Esophagus (tissue), 2 donors: Measurements from ENCODE around the gene DCAF5. TPM values are rescaled to one million over a fixed set of nuclear protein-coding genes. Genes with fewer than 3 reads are reported as not detected.

ENCODE experiments used
- H3K27ac ChIP-seq, 2 donors: one replicate each; pipeline ENCODE4 v1.5.1; 2013; ENCODE audit warnings: low read depth in 2 of 2, mild to moderate bottlenecking in 2 of 2, inconsistent platforms in 1 of 2, low read length in 1 of 2, moderate library complexity in 1 of 2
- H3K27me3 ChIP-seq, 2 donors: one replicate each; pipeline ENCODE4 v1.6.1; 2013; ENCODE audit warnings: low read length in 2 of 2, control low read depth in 1 of 2, mild to moderate bottlenecking in 1 of 2; ENCODE audit not compliant: insufficient read depth in 2 of 2, control insufficient read depth in 1 of 2
- H3K36me3 ChIP-seq, 2 donors: one replicate each; pipeline ENCODE4 v1.6.1; 2013; ENCODE audit warnings: low read length in 1 of 2; ENCODE audit not compliant: control insufficient read depth in 2 of 2, insufficient read depth in 2 of 2
- H3K4me1 ChIP-seq, 2 donors: one replicate each; pipeline ENCODE4 v1.6.1; 2013; ENCODE audit warnings: low read length in 1 of 2; ENCODE audit not compliant: control insufficient read depth in 2 of 2, insufficient read depth in 2 of 2
- H3K4me3 ChIP-seq, 2 donors: one replicate each; pipeline ENCODE4 v1.5.1; 2013; ENCODE audit warnings: low read length in 2 of 2, mild to moderate bottlenecking in 2 of 2, low read depth in 1 of 2, moderate library complexity in 1 of 2
- H3K9me3 ChIP-seq, 2 donors: one replicate each; pipeline ENCODE4 v1.6.1; 2013; ENCODE audit warnings: mild to moderate bottlenecking in 2 of 2, low read depth in 1 of 2, low read length in 1 of 2, moderate library complexity in 1 of 2; ENCODE audit not compliant: control insufficient read depth in 2 of 2, insufficient read depth in 1 of 2
- WGBS, 2 donors: extraction: QIAGEN DNeasy Blood & Tissue Kit; methylation state at CpG; one replicate each; pipeline ENCODE4 v1.1.7; 2013; 5-methylcytosine and 5-hydroxymethylcytosine counted together
- polyA plus RNA-seq, 2 donors: library from polyadenylated mRNA; stranded (reverse); fragments of 200-250 nt; gene quantifications; one replicate each; pipeline ENCODE4 v1.2.3, GENCODE V29; 2013
- donor health status: healthy with polysubstance abuse.
- donor health status: Bipolar disorder and iron deficiency.

Gene DCAF5
- polyA plus RNA-seq, 2 donors = 21.8 to 26.9 TPM

GRCh38 chr14:69151458-69152180 lies 1.3 kb downstream of the DCAF5 start:
- 0% methylated on average over 43 to 57 of the region's 57 CpGs for WGBS, 2 donors

DNA sequence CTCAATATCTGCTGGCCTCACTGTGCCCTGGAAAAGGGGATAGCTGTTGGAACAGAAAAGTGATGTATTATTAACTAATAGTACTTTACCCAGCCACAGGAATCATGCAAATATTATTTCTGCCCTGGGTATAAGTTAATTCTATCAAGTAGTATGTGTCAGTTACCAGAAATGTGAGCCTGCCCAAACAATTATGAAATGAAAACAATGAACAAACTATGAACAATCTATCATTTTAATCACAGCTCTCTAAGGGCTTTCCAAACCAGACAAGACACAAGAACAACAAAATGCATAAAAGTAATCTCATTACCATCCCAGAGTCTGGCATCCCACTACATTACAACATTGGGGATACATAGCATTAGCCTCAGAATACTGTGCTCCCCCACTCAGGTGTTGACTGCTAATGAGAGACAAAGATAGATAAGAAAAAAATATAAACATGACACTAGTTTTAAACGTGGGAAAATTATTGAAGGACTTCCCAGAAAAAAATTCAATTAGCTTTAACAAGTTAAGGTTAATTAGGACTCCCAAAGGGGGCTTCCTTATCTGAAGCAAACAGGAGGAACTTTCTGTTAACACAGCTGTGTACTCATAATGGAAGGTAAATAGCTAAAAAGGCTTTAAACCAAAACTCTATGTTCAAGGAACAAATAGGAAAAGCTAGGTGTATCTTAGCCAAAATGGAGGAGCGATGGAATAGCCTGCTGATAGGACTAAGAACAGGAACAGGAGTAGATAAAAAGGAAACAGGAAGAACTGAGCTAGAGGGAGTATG lies 3.3 kb downstream of the DCAF5 start:
- Histone ChIP-seq H3K27me3 (no peaks in the 10 kb centered on the region), H3K4me1 (peaks cover 0 to 2% of the 10 kb centered on the region in 2 donors), H3K9me3 (no peaks in the 10 kb centered on the region), H3K36me3 (no peaks in the 10 kb centered on the region), H3K4me3 (no peak overlapping the region), H3K27ac (no peak overlapping the region)
- 38 to 50% methylated on average over 2 of the region's 2 CpGs for WGBS, 2 donors

More at GRCh38 chr14:69151458-69152180, 1.3 kb downstream of the DCAF5 start:
- Histone ChIP-seq H3K4me1 (peaks cover 0 to 2% of the 10 kb centered on the region in 2 donors), H3K4me3 (peak overlapping the region; percentile 87 to 95), H3K9me3 (no peaks in the 10 kb centered on the region), H3K36me3 (no peaks in the 10 kb centered on the region), H3K27ac (peak overlapping the region; percentile 81 to 92), H3K27me3 (no peaks in the 10 kb centered on the region)

GRCh38 chr14:69142101-69142500 lies 10.8 kb downstream of the DCAF5 start:
- WGBS, 2 donors = 84 to 89% methylated on average over 5 of the region's 5 CpGs
- no peaks in the 10 kb centered on the region for H3K27me3 ChIP-seq
- H3K4me1 ChIP-seq = peaks cover 2% of the 10 kb centered on the region in 2 donors
- H3K9me3 ChIP-seq = no peaks in the 10 kb centered on the region
- no peak overlapping the region for H3K4me3 ChIP-seq
- H3K36me3 ChIP-seq = no peaks in the 10 kb centered on the region
- no peak overlapping the region for H3K27ac ChIP-seq

GRCh38 chr14:69141550-69141949 lies 11.4 kb downstream of the DCAF5 start:
- H3K27ac ChIP-seq = no peak overlapping the region
- H3K4me1 ChIP-seq = peaks cover 2% of the 10 kb centered on the region in 2 donors
- WGBS, 2 donors = 71 to 76% methylated on average over 1 of the region's 1 CpG

DNA sequence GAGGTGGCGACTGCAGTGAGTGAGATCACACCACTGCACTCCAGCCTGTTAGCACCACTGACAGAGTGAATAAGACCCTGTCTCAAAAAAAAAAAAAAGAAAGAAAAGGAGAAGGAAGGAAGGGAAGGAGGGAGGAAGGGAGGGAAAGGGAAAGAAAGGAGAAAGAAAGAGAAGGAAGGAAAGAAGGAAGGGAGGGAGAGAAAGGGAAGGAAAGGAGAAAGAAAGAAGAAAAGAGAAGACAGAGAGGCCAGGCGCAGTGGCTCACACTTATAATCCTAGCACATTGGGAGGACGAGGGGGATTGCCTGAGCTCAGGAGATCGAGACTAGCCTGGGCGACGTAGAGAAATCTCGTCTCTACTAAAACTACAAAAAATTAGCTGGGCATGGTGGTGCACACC lies 13.2 kb downstream of the DCAF5 start:
- Histone ChIP-seq H3K27me3 (no peaks in the 10 kb centered on the region), H3K4me1 (peaks cover 2% of the 10 kb centered on the region in 2 donors), H3K4me3 (no peak overlapping the region), H3K9me3 (no peaks in the 10 kb centered on the region), H3K36me3 (no peaks in the 10 kb centered on the region), H3K27ac (no peak overlapping the region)
- 80 to 83% methylated on average over 7 of the region's 7 CpGs for WGBS, 2 donors

More at GRCh38 chr14:69141550-69141949, 11.4 kb downstream of the DCAF5 start:
- Histone ChIP-seq H3K36me3 (no peaks in the 10 kb centered on the region), H3K9me3 (no peaks in the 10 kb centered on the region), H3K27me3 (no peaks in the 10 kb centered on the region), H3K4me3 (no peak overlapping the region)

DNA sequence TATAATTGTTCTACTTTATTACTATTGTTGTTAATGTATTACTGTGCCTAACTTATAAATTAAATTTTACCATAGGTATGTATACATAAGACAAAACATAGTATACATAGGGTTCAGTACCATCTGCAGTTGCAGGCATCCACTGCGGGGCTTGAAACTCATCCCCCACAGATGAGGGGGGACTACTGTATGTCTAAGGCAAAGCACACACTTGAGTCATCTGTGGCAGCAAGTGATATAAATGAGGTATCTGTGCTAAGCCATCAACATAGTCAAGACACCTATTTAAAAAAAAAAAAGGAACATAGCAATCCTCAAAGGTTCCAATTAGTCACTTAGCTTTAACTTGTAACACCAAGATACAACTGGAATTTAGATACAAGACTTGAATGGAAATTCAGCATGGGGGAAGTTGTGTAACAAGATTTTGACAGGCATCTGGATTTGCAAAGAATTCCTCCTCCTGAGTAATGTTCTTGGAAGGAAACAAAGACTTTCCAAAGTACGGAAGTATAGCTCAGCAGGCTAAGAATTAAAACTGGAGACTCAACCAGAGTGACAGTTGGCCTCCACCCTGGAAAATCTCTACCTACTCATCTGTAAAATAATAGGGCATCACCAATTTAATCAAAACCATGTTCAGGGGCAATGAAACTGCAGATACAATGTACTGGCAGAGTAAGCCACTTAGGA lies 14.9 kb downstream of the DCAF5 start:
- H3K27me3 ChIP-seq = no peaks in the 10 kb centered on the region
- H3K4me1 ChIP-seq = peaks cover 2 to 5% of the 10 kb centered on the region in 2 donors
- H3K36me3 ChIP-seq = no peaks in the 10 kb centered on the region
- 33 to 49% methylated on average over 2 of the region's 2 CpGs for WGBS, 2 donors
- no peak overlapping the region for H3K4me3 ChIP-seq
- H3K27ac ChIP-seq = peak overlapping the region; percentile 59 to 75
- no peaks in the 10 kb centered on the region for H3K9me3 ChIP-seq

GRCh38 chr14:69137416-69137815 lies 15.5 kb downstream of the DCAF5 start:
- Histone ChIP-seq H3K9me3 (no peaks in the 10 kb centered on the region), H3K36me3 (no peaks in the 10 kb centered on the region), H3K4me1 (peaks cover 2 to 5% of the 10 kb centered on the region in 2 donors), H3K4me3 (no peak overlapping the region), H3K27me3 (no peaks in the 10 kb centered on the region), H3K27ac (peak overlapping the region; percentile 49 to 68)
- 59 to 66% methylated on average over 1 of the region's 1 CpG for WGBS, 2 donors

DNA sequence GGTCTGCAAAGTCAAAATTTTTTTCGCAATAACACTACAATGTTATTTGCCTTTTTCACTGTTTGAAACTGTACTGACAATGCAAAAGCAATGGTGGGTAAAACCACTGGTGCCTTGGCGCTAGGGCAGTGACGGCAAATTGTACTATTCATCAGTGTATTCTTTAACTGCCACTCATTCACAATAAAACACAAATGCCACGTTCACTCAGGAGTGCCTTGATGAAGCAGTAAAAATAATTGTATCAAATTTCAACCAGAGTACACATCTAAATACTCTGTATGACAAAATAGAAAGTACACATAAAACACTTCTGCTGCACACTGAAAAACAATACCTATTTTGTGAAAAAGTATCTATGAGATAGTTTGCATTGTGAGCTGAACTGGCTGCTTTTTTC lies 17.8 kb downstream of the DCAF5 start:
- Histone ChIP-seq H3K9me3 (no peaks in the 10 kb centered on the region), H3K36me3 (no peaks in the 10 kb centered on the region), H3K4me3 (no peak overlapping the region), H3K4me1 (peaks cover 2 to 5% of the 10 kb centered on the region in 2 donors), H3K27ac (no peak overlapping the region), H3K27me3 (no peaks in the 10 kb centered on the region)
- 83 to 85% methylated on average over 4 of the region's 4 CpGs for WGBS, 2 donors
